Fibroblast of lung (primary cell): Measurements from ENCODE around the gene PMEPA1.

Experiments used
- CTCF ChIP-seq, 2 donors: IDR thresholded peaks in 1 of 2; conservative IDR thresholded peaks in 1 of 2; 1 replicate in 1 of 2; 2 replicates in 1 of 2; pipeline ENCODE4 v1.5.1; 2011 to 2012; ENCODE audit warnings: low read length in 2 of 2, control low read depth in 1 of 2, inconsistent platforms in 1 of 2, low read depth in 1 of 2, mild to moderate bottlenecking in 1 of 2
- EZH2 ChIP-seq: IDR thresholded peaks from 2 replicates; pipeline ENCODE4 v1.5.1; 2012; ENCODE audit warnings: low read length, control low read depth, mild to moderate bottlenecking; ENCODE audit errors: missing control alignments

GRCh38 chr20:57737349-57737748 is 27.5 kb upstream of the PMEPA1 start:
- TF ChIP-seq CTCF (conservative IDR thresholded peaks at IDR 0.05 in 1 of 2, IDR thresholded peaks at IDR 0.05 in 1 of 2; ENCODE audit: low read depth in 1 of 2, low read length in 2 of 2) (no peak), EZH2 (no peak)
